Chondrocyte (in vitro differentiated cells): Measurements from ENCODE around the gene STT3B. TPM values are rescaled to one million over a fixed set of nuclear protein-coding genes. Genes with fewer than 3 reads are reported as not detected.
"Not testable (repeated sequence)": the region's sequence is repeated elsewhere in the genome, so short reads cannot be mapped to it uniquely, and the experiment has no call there.

Experiments
- DNase-seq: peaks from one replicate; pipeline ENCODE4 v3.0.0; 2021; ENCODE audit warnings: mixed read lengths, low spot score
- H3K27ac Mint-ChIP-seq: one replicate; pipeline ENCODE4 v1.8.0; 2021; ENCODE audit warnings: mild to moderate bottlenecking, moderate library complexity, mixed read lengths; ENCODE audit not compliant: unreplicated experiment
- H3K27me3 Mint-ChIP-seq: 2 replicates; pipeline ENCODE4 v1.8.0; 2021; ENCODE audit warnings: low read depth, mixed read lengths
- H3K36me3 Mint-ChIP-seq: 2 replicates; pipeline ENCODE4 v1.8.0; 2021; ENCODE audit warnings: low read depth, mixed read lengths
- H3K4me1 Mint-ChIP-seq: 2 replicates; pipeline ENCODE4 v1.8.0; 2021; ENCODE audit warnings: low read depth, mild to moderate bottlenecking, mixed read lengths
- H3K4me3 Mint-ChIP-seq: one replicate; pipeline ENCODE4 v1.8.0; 2021; ENCODE audit warnings: mild to moderate bottlenecking, moderate library complexity, mixed read lengths; ENCODE audit not compliant: unreplicated experiment
- H3K9me3 Mint-ChIP-seq: 2 replicates; pipeline ENCODE4 v1.8.0; 2021; ENCODE audit warnings: low read depth, mixed read lengths
- total RNA-seq: library from RNA; stranded (reverse); gene quantifications from 3 replicates; pipeline ENCODE4 v1.2.1, GENCODE V29; 2021
- TF ChIP-seq, protein P1 (sequence below): fragments of 200-600 bp; sonication (generic); IDR thresholded peaks from 2 replicates; pipeline ENCODE4 v1.5.0; 2021; ENCODE audit warnings: antibody characterized with exemption, mild to moderate bottlenecking, moderate library complexity

The STT3B gene
- total RNA-seq, 1 donor from 2014 or later = 118 TPM

DNA sequence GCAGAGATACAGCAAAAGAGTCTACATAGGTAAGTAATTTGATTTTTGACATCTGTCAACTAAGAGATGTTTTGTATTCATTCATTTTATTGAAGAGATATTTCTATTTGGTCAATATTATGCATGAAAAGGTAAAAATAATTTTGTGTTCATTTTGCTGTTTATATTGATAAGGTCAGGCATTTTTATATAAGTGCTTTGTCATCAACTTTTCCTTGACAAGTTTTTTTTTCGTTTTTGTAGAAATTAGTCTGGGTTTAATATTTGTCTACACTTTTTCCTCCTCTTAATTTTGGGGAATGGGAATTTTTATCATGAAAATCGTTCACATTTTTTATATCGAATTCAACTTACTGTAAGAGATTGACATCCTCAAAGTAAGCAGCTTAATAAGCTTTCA is 67.7 kb downstream of the STT3B start:
- Mint-ChIP-seq H3K4me3 (no peak overlapping the region), H3K27me3 (no peaks in the 10 kb centered on the region), H3K9me3 (no peaks in the 10 kb centered on the region), H3K27ac (no peak overlapping the region), H3K36me3 (peaks cover 5% of the 10 kb centered on the region), H3K4me1 (peaks cover 7% of the 10 kb centered on the region)
- TF ChIP-seq, protein P1, sequence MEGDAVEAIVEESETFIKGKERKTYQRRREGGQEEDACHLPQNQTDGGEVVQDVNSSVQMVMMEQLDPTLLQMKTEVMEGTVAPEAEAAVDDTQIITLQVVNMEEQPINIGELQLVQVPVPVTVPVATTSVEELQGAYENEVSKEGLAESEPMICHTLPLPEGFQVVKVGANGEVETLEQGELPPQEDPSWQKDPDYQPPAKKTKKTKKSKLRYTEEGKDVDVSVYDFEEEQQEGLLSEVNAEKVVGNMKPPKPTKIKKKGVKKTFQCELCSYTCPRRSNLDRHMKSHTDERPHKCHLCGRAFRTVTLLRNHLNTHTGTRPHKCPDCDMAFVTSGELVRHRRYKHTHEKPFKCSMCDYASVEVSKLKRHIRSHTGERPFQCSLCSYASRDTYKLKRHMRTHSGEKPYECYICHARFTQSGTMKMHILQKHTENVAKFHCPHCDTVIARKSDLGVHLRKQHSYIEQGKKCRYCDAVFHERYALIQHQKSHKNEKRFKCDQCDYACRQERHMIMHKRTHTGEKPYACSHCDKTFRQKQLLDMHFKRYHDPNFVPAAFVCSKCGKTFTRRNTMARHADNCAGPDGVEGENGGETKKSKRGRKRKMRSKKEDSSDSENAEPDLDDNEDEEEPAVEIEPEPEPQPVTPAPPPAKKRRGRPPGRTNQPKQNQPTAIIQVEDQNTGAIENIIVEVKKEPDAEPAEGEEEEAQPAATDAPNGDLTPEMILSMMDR = no peak
- no peak for DNase-seq

DNA sequence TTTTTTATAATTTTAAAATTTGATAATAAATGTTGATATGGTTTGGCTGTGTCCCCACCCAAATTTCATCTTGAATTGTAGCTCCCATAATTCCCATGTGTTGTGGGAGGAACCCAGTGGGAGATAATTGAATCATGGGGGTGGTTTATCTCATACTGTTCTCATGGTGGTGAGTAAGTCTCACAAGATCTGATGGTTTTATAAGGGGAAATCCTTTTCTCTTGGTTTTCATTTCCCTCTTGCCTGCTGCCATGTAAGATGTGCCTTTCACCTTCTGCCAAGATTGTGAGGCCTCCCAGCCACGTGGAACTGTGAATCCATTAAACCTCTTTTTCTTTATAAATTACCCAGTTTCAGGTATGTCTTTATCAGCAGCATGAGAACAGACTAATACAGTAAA is 72.6 kb downstream of the STT3B start:
- not testable (repeated sequence) for H3K4me1 Mint-ChIP-seq, H3K4me3 Mint-ChIP-seq, H3K27ac Mint-ChIP-seq, H3K27me3 Mint-ChIP-seq, H3K9me3 Mint-ChIP-seq, DNase-seq
- peaks cover 15% of the 10 kb centered on the region for H3K36me3 Mint-ChIP-seq

DNA sequence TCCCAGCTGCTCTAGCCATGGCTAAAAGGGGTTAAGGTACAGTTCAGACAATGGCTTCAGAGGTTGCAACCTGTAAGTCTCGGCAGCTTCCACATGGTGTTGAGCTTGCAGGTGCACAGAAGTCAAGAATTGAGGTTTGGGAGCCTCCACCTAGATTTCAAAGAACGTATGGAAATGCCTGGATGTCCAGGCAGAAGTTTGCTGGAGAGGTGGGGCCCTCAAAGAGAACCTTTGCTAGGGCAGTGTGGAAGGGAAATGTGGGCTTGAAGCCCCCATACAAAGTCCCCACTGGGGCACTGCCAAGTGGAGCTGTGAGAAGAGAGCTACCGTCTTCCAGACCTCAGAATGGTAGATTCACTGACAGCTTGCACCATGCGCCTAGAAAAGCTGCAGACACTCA is 73.7 kb downstream of the STT3B start:
- H3K27ac Mint-ChIP-seq = no peak overlapping the region
- peaks cover 3% of the 10 kb centered on the region for H3K9me3 Mint-ChIP-seq
- TF ChIP-seq, protein P1 = no peak
- H3K4me3 Mint-ChIP-seq = no peak overlapping the region
- no peak for DNase-seq
- H3K4me1 Mint-ChIP-seq = peaks cover 8% of the 10 kb centered on the region
- H3K27me3 Mint-ChIP-seq = no peaks in the 10 kb centered on the region
- H3K36me3 Mint-ChIP-seq = peaks cover 13% of the 10 kb centered on the region

DNA sequence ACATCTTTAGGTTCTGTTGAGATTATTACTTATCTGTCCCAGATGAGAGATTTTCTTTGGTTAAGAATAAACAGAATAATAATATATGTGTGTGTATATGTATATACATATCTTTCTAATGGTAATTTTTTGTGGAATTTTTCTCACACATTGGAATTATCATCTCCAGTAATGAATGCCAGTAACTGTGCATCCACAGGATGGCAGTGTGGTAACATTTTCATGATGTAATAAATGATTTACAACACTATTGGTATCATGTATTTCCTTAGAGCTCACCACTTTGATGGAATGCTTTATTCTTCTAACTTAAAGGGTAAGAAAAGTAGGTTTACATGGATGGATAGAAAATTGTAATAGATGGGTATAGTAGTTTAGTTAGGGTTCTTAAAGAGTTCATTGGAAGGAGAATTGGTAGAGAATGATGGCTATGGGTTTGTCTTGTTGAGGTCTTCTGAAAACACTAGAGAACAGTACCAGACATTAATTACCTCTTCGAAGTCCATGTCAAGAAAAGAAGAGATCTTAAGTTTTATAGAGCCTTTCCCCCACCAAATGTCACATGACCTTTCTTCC is 78.1 kb downstream of the STT3B start:
- Mint-ChIP-seq H3K36me3 (peaks cover 7% of the 10 kb centered on the region), H3K4me3 (no peak overlapping the region), H3K9me3 (peaks cover 3% of the 10 kb centered on the region), H3K27ac (no peak overlapping the region), H3K4me1 (peaks cover 24% of the 10 kb centered on the region), H3K27me3 (no peaks in the 10 kb centered on the region)
- TF ChIP-seq, protein P1 = peak; percentile 92
- no peak for DNase-seq

DNA sequence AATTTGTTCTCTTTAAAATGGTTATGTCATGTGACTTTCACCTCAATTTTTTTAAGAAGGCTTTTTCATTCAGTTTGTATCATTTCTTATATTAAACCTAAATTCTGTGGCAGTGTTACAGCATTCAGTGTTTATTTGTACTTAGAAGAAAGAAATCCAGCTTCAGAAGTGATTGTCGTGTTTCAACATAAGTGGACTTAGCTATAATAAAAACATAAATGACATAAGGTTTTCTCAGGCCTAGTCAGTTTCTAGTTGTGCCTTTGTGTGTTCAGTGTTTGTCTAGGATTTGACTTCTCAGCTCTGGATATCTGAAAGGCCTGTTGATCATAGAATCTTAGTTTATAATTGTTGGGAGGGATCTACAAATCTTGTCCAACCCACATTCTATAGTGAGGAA is 80.5 kb downstream of the STT3B start:
- DNase-seq = no peak
- no peak overlapping the region for H3K27ac Mint-ChIP-seq
- TF ChIP-seq, protein P1 = no peak

DNA sequence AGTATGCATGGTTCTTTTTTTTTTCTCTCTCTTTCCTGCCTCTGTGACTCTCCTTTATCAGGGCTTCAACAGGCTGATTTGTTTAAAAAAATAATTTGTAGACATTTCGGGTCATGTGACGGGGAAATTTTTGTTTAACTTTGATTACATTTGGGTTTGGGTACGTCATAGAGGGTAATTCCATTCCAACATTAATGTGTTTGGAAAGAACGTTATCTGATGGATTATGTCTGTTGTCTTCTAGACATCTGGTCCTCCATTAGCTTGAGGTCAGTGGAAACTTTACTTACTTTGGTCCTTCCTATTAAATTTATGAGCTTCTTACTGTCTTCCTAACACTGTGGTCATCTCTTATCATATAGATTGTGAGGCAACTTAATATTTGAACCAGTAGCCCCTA is 80.9 kb downstream of the STT3B start:
- Mint-ChIP-seq H3K36me3 (peaks cover 1% of the 10 kb centered on the region), H3K27ac (no peak overlapping the region), H3K4me1 (peaks cover 24% of the 10 kb centered on the region), H3K4me3 (no peak overlapping the region), H3K27me3 (no peaks in the 10 kb centered on the region), H3K9me3 (no peaks in the 10 kb centered on the region)
- TF ChIP-seq, protein P1 = no peak
- DNase-seq = no peak

More for the DNA sequence above, 80.5 kb downstream of the STT3B start:
- Mint-ChIP-seq H3K36me3 (peaks cover 1% of the 10 kb centered on the region), H3K9me3 (no peaks in the 10 kb centered on the region), H3K4me3 (no peak overlapping the region), H3K27me3 (no peaks in the 10 kb centered on the region), H3K4me1 (peaks cover 24% of the 10 kb centered on the region)
